Limb (tissue), 2 donors: ENCODE results near the gene GSK3B.
A peak's percentile ranks its signal among the peaks of the same experiment; 100 is the strongest.

Source experiments
- DNase-seq, 2 donors: peaks; one replicate each; pipeline ENCODE4 v3.0.0-alpha.2; 2016; ENCODE audit errors: extremely low spot score in 2 of 2

GSK3B gene

DNA sequence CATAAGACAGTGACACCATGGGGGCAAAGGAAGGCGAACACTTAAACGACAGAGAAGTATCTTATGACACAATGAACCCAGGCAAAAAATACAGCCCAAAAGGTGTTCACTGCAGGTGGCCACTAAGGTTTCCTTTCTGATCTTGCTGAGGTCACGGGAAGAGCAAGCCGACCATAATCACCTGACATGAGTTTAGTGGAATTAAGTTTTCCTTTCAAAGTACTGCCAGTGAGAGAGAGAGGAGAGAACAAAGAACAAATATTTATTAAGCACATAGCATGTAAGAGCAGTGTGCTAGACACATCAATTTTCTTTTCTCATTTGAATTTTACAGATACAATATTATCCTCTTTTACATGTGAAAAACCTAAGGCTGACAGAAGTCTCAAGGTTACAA, 210.1 kb downstream of the GSK3B start:
- no peak for DNase-seq

DNA sequence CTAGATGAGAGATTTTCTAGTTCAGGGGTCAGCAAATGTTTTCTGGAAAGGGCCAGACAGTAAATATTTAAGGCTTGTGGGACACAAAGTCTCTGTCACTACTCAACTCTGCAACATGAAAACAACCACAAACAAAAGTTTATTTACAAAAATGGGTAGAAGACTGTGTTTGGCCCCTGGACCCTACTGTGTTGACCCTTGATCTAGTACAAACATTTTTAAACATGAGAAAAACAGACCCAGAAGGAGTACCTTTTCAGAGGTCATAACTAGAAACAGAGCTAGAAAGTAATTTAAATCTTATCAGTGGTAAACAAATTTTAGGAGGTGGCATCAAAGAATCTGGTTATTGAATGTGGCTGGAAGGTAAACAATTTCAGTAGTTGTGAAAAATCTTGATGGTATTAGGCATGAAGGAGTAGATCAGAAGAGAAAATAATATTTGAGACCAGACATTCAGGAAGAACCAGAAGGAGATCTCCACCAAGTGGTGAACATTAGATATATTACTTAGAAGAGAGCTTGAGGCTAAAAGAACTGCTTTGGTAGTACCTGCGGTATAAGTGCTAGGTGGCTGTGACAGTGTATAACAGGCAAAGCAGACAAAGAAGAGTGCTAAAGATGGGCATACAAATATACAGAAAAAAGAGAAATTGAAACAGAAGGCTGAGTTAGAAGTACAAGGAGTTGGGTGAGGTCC, 210.6 kb downstream of the GSK3B start:
- DNase-seq: no peak

DNA sequence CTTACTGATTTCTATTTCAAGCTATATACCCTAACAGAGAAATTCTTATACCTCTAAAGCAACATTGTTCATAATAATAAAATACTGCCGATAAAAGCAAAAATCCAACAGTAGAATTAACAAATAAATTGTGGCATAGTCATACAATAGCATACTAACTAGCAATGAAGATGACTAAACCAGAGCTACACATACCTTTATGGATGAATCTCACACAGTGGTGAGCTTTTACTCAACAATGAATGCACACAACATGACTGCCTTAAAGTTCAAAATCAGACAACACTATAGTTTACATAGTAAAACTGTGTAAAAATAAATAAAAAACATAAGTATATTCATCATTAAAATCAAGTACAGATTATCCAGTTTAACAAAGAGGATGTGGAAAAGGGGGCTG, 213.3 kb downstream of the GSK3B start:
- no peak for DNase-seq

DNA sequence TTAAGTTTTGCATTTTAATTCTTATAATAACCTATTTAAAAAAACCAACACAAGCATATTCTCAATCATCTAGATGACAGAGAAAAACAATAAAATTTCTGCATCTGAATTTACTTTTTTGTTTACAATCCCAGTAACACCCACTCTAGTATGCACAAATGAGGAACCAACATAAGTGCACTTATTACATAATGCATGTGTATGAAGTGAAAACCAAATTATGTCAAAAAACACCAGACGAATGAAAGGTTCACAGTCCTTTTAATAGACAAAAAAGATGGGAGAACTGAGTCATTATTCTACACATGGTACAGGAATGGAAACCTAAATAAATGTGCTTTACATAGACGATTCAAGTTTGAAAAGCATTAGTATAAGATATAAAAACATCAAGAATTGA, 220.6 kb downstream of the GSK3B start:
- DNase-seq: no peak

DNA sequence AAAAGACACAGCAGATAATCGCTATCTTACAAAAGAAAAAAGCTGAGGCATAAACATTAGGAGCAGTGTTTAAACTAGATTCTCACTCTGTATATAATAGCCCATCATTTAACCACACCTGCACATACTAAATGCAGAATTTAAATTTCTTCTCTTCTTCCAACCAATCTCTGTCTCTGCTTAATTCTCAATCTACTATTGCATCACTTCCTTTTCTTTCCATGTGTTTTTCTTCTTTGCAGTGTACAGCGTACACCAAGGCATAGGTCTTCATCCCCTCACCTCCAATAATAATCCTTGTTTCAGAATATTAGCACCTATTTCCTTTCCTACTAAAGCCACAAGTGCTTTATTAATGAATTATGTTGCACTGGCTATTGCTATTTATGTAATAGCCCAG, 221.5 kb downstream of the GSK3B start:
- DNase-seq: no peak

DNA sequence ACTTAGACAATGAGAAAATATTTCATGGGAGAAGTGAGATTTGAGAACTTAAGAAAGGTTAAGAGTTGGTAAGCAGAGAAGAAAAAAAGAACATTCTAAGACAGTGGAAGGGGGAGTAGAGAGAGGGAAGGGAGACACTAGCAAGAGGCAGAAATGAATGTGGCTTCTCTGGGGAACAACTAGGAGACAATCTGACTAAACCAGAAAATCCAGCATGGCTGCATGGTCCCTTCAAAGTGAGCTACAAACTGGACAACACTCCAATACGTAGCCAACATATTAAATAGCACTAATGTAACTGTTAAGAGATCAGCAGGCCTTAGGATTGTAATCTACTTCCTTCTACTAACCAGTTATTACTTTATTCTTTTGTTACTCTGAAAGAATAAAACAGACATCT, 222.7 kb downstream of the GSK3B start:
- no peak for DNase-seq

DNA sequence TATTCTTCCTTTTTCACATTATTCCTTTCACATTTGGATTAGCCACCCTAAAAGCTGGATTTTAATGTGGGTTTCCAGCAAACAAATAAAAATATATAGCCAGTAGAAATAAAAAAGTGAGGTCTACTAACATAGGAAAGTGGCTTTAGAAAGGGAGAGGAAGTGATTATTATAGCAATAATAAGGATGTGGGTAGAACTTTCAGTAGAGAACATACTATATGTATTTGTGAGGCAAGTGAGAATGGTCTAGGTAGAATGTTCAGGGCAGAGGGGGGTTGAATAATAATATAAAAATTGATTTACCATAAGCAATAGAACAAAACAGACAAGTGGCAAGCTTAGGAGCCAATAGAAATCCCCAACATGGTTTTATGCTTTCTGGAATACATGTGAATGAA, 223.7 kb downstream of the GSK3B start:
- DNase-seq: no peak

DNA sequence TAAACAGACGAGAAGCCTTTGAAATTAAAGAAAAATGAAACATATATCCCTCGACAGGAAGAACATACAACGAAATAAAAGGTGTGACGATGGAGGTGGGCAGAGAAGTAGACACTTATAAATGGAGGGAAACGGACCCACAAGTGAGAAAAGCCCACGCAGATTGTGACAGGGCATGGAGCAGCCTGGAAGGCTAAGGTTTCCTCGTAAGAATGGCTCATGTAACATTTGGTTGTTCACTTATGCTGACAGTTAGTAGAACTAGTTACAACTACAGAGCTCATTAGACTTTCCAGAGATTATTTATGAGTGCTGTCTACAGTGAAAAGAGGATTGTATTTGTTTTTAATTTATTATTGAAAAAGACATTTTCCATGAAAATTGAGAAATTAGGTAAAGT, 229.8 kb downstream of the GSK3B start:
- no peak for DNase-seq

DNA sequence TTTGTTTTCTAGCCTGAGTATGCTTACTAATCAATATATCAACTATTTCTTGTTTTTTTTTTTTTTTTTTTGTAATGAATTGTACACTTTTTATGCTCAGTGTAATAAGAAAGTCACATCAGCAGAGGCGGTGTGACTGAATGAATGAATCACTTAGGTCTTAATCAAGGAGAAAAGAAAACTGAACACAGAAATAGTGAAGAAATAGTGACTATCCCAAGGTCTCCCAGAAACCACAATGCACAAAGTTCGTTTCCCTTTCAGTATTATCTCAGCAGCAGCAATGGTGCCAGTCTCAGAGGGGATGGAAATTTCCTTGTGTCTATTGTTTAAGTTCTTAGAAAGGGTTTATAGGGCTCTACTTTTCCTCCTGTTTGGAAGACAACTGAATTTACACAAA, 231.6 kb downstream of the GSK3B start:
- DNase-seq: no peak

DNA sequence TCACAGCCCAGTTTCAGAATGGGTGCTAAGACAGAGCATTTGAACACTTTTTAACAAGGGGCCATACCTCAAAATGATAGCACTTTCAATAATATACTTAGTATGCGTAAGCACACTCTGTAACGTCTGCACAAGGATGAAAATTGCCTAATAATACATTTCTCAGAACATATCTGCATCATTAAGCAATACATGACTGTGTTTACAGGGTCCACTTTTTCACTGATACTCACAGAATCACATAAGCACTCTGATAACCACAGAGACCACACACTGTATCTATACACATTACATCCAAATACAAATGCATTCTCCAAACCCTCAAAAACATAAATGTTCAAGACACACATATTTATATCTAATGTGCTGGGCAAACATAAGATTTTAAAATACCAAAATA, 232.6 kb downstream of the GSK3B start:
- DNase-seq: no peak

DNA sequence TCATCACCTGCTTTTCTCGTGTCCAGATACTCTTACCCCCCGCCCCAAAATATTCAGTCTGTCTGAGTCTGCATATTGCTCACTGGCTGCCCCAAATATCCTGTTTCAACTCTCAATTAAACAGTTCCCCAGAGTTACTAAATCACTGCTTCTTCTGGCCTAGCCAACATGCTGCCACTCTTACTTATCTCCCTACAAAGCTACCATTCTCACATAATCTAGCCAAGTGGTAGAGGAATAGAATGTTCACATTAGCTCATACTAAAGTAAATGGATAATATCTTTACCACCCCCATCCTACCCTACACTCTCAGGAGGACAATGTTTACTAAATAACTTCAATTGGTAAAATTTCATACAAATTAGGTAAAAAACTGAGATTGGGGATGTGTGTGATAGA, 234.5 kb downstream of the GSK3B start:
- no peak for DNase-seq

DNA sequence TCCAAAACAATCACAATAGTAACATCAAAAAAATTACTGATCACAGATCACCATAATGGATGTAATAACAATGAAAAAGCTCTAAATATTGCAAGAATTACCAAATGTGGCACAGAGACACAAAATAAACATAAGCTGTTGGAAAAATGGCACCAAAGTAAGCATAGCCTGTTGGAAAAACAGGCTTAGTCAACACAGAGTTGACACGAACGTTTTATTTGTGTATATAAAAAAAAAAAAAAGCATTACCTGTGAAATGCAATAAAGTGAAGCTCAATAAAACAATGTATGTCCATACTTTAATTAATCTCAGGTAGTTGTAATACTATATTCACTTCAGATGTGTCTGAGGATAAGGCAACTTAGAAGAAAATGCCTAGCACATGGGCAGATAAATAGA, 235.3 kb downstream of the GSK3B start:
- no peak for DNase-seq

DNA sequence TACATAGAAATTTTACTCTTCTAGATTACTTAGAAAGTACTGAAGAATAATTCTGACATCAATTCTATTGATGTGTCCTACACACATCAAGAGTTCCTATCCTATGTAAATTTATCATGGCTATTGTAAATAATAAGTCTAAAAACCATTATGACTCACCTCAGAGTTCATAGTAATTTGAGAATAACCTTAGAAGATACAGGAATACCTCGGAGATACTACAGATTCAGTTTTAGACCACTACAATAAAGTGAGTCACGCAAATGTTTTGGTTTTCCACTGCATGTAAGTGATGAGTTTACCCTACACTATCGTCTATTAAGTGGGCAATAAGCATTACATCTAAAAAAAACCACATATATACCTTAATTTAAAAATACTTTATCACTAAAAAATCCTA, 237.6 kb downstream of the GSK3B start:
- no peak for DNase-seq

DNA sequence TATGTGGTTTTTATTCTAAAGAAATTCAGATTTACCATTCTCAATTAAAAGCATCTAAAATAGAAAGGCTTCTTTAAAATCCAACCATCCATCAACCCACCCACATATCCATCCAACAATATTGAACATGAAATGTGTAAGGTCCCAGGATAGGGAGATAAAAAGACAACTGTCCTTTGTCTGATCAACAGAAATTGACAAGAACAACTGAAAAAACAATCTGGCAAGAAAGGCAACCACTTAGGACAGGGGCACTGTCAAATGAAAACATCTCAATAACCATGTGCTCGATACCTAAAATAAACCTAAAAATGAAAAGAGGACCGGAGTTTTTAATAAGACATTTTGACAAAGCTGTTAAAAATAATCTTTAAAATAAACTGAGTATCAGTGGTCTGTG, 245.1 kb downstream of the GSK3B start:
- no peak for DNase-seq

DNA sequence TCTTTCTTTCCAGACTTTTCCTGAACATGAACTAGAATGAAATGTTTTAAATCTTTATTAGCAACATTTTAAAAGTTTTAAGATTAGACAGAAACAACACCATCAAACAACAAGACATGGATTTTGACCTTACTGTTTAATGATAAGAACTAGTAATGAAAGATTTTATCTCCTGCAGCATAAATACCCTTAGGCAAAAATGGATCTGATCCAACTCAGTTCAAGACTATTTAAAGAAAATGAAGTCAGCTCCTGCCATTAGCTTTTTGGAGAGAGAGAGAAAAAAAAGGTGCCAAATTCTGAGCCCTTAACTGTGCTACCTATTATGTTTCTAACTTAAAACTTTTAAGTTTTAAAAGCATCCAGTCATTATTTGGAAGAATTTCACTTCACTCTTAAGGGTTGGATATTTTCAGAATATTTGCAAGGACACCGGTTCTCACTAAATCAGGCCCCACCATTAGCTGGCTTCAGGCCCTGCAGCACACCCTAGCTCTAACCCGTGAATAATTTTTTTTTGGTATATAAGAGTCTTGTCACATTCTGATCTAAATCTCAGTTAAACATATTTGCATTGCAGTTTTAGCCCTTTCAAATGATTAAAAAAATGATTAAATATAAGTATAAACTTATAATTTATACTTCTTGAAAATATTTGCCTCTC, 252.3 kb downstream of the GSK3B start:
- no peak for DNase-seq

DNA sequence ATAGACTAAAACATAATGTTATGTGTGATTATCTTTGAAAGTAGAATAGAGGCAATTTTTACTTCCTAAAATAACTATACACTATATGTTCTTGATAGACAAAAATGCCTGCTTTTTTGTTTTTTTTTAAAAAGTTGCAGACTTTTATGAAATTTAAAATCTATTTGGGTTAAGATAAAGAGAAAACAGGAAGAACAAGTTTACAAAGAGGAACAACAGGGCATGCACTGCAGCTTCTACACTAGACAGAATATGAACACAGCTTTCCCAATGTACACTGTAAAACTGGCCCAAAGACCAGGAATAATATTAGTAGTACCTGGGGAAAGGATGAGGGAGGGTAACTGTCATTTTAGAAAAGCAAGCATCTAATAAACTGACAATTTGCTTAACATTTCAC, 258.7 kb downstream of the GSK3B start:
- no peak for DNase-seq

DNA sequence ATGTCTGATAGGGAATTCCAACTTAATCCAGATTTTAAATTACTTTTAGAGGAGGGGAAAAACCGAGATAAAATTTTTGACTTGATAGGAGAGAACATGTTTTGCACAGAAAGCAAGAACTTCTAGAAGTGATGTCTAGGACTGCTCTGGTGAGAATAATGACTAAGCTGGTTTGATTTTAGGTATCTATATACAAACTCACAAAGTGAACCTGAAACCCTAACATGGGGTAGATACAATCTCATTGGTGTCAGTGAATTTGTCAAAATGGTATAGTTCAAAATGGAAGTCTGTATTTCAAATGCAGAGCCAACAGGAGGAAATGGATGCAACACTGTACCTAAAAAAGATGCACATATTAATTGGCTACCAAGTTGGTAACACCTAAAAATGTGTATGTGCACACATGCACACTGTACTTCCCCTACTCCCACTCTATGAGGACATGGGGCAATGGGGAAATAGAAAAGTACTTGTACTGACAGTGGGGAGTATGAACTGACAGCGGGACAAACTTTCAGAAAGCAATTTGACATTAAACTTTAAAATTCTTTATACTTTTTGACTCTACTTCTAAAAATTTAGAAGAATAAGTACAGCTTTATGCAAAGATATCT, 259.4 kb downstream of the GSK3B start:
- DNase-seq: no peak

DNA sequence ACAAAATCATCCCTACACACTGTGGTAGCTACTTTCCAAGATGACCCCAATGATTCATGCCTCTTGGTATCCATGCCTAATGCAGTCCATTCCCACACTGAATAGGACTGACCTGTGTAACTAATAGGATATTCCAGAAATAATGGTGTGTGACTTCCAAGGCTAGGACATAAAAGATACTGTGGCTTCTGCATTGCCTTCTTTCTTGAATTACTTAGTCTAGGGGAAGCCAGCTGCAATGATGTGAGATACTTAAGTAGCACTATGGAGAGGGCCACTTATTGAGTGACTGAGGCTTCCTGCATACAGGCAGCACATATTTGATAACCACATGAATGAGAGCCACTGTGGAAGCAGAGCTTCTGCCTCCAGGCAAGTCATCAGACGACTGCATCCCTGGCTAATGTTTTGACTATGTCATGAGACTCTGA, 262.3 kb downstream of the GSK3B start:
- DNase-seq: no peak

DNA sequence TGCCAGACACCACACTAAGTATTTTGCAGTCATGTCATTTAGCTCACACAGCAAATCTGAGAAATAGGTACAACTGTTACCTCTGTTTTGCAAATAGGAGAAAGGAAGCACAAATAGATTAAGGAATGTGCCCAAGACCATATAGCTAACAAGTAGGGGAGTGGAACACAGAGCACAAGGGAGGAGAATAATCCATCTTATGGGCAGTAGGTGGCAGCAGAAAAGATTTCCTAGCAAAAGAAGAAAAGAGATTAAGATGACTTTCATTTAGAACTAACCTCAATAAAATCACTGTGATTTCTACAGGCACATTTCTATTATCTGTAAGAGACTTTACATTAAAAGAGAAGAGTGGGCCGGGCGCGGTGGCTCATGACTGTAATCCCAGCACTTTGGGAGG, 263.2 kb downstream of the GSK3B start:
- DNase-seq: no peak

DNA sequence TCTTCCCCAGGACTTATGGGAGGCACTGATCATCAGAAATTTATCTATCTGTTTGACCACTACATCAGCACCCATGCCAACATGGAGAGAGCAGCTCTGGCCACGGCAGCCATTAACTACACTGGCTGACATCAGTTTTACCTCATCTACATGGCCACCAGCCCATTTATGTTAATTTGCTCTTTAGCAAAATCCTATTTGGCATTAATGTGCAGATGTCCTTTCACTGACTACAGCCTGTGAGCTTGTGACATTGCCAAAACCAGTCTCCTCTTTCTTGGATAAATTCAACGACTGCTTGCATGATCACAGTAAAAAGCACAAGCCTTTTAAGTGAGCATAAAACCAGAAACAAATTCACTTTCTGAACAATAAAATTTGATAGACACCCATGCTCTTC, 264.8 kb downstream of the GSK3B start:
- DNase-seq: no peak

DNA sequence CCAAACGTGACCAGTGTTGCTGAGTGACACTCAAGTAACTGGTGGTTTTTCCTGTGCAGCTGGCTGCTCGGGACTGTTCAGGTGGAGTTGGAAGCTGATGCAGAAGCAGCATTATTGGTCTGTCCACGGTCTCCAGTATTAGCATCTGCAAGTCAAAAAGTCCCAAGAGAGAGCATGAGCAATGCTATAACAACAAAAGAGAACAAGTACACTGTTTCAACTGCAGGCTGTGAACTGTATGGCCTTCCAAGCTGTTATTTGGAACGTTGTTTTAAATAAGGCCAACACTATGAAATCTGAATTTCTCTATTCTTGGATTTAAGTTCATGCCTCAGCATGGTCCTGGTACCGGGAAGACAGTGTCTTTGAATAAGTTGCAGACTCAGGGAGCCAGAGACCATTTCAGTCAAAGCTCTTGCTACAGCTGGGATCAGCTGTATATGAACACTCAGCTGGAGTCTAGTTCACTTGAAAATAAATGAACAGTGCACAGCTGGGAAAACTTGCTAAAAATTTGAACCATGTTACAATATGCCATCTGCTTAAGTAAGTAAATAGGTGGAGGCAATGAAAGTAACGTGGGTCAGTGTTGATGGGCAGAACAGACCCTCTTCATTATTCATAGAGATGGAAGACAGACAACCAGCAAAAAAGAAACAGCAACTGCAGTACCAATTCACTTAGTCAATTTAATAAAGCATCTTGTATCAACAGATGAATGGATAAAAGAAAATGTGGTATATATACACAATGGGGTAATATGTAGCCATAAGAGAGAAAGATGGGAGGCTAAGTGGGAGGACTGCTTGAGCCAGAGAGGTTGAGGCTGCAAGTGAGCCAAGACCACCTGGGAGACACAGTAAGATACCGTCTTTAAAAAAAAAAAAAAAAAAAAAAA, 267.3 kb downstream of the GSK3B start:
- DNase-seq: peak in 1 of 2 donors; percentile 13

DNA sequence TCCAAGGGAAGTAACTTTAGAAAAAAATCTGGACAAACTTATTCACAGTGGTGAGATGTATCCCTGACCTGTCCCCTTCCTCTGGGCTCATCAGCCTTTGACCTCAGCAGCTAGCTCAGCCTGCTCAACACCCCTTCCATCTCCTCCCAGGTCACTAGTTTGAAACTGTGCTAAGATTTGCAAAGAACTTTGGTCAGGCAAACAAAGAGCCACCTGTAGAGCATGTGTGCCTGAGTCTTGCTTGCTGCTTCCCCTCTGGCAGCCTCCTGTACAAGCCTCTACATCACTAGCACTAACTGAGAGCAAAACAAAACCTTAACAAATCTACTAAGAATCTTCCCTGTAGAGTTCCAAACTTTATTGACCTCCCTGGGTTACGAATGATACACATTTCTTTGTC, 268.4 kb downstream of the GSK3B start:
- no peak for DNase-seq
